HepG2 (cell line): Measurements from ENCODE around the gene NPDC1. TPM values are rescaled to one million over a fixed set of nuclear protein-coding genes. Genes with fewer than 3 reads are reported as not detected.

Source experiments
- BRCA1 ChIP-seq: sonication (generic); formaldehyde crosslinking; IDR thresholded peaks from 2 replicates; pipeline ENCODE4 v1.4.0; 2020; ENCODE audit warnings: missing genetic modification reagents
- CREM ChIP-seq, 2 experiments: sonication (generic) in 1 of 2; formaldehyde crosslinking in 1 of 2; IDR thresholded peaks; 2 replicates each; pipeline versions ENCODE4 v1.4.0 to v1.6.1; 2016 to 2020; ENCODE audit warnings: antibody characterized with exemption in 1 of 2, mild to moderate bottlenecking in 1 of 2, missing genetic modification reagents in 1 of 2
- EHMT2 ChIP-seq: fragments of 200-600 bp; sonication (generic); IDR thresholded peaks from 2 replicates; pipeline ENCODE4 v1.7.0; 2017; ENCODE audit warnings: antibody characterized with exemption, low read depth, low read length, borderline replicate concordance
- KLF9 ChIP-seq: IDR thresholded peaks from 2 replicates; pipeline ENCODE4 v1.6.1; 2016; ENCODE audit warnings: low read depth
- MAZ ChIP-seq, 2 experiments: sonication (generic) in 1 of 2; formaldehyde crosslinking in 1 of 2; IDR thresholded peaks; 2 replicates each; pipeline versions ENCODE4 v1.5.0 to v1.6.1; 2012 to 2020; ENCODE audit warnings: low read depth in 2 of 2, mild to moderate bottlenecking in 2 of 2, borderline replicate concordance in 1 of 2, improper control_type of control experiment in 1 of 2, low read length in 1 of 2, missing genetic modification reagents in 1 of 2, moderate library complexity in 1 of 2
- MEIS2 ChIP-seq: sonication (generic); formaldehyde crosslinking; IDR thresholded peaks from 2 replicates; pipeline ENCODE4 v1.9.0; 2021; ENCODE audit warnings: mild to moderate bottlenecking, missing genetic modification reagents
- NFE2L2 ChIP-seq: fragments of 150-350 bp; IDR thresholded peaks from 2 replicates; pipeline ENCODE4 v1.6.1; 2014; ENCODE audit warnings: low read length
- THAP11 ChIP-seq: IDR thresholded peaks from 2 replicates; pipeline ENCODE4 v1.6.1; 2016; ENCODE audit warnings: missing biosample characterization, missing genetic modification reagents
- U2AF1 ChIP-seq: fragments of 200-400 bp; formaldehyde crosslinking; optimal IDR thresholded peaks from 2 replicates; pipeline ENCODE3; 2017; ENCODE audit warnings: mild to moderate bottlenecking, low read depth, low read length
- YY1 ChIP-seq: IDR thresholded peaks from 2 replicates; pipeline ENCODE4 v1.6.1; 2011; ENCODE audit warnings: low read length, low read depth, moderate library complexity, mild to moderate bottlenecking; ENCODE audit not compliant: insufficient read depth, insufficient replicate concordance
- ZBTB1 ChIP-seq: sonication (generic); formaldehyde crosslinking; IDR thresholded peaks from 2 replicates; pipeline ENCODE4 v1.4.0; 2020; ENCODE audit warnings: missing genetic modification reagents, borderline replicate concordance
- ZKSCAN5 ChIP-seq: sonication (generic); formaldehyde crosslinking; IDR thresholded peaks from 2 replicates; pipeline ENCODE4 v1.5.1; 2020; ENCODE audit warnings: mild to moderate bottlenecking, missing genetic modification reagents
- ZKSCAN8 ChIP-seq: IDR thresholded peaks from 2 replicates; pipeline ENCODE4 v1.6.1; 2016; ENCODE audit warnings: borderline replicate concordance, missing genetic modification reagents, missing compliant biosample characterization
- ZNF614 ChIP-seq: IDR thresholded peaks from 2 replicates; pipeline ENCODE4 v1.6.1; 2018; ENCODE audit warnings: missing biosample characterization, missing genetic modification reagents, inconsistent platforms, borderline replicate concordance
- ZNF629 ChIP-seq: sonication (generic); formaldehyde crosslinking; conservative IDR thresholded peaks from 2 replicates; pipeline ENCODE4 v1.5.0; 2020; ENCODE audit warnings: missing genetic modification reagents
- ZNF792 ChIP-seq: IDR thresholded peaks from 2 replicates; pipeline ENCODE4 v1.6.1; 2016
- polyA plus RNA-seq, 8 experiments: library from polyadenylated mRNA; depleted of rRNA in 3 of 8; stranded (reverse) in 7 of 8; unstranded in 1 of 8; fragments of >200 nt; fragmentation: Illumina TruSeq in 4 of 8; extraction: Trizol in 4 of 8; gene quantifications; 2 replicates each; pipeline versions ENCODE4 v1.2.1 to v1.2.3, GENCODE V29; 2011 to 2016; ENCODE audit warnings: low read depth in 4 of 8, missing spikeins in 1 of 8, mixed read lengths in 1 of 8; ENCODE audit not compliant: insufficient read depth in 1 of 8
- total RNA-seq, 5 experiments: library from RNA; depleted of rRNA; stranded (reverse); fragments of >200 nt; fragmentation: Illumina TruSeq; extraction: Trizol; gene quantifications; 2 replicates each; pipeline ENCODE4 v1.2.3, GENCODE V29; 2016; ENCODE audit warnings: low read depth in 1 of 5
- TF ChIP-seq, protein P1 (sequence below): sonication (generic); formaldehyde crosslinking; IDR thresholded peaks from 2 replicates; pipeline ENCODE4 v1.4.0; 2020; ENCODE audit warnings: missing genetic modification reagents, borderline replicate concordance
- TF ChIP-seq, protein P2 (sequence below): sonication (generic); formaldehyde crosslinking; IDR thresholded peaks from 2 replicates; pipeline ENCODE4 v1.4.0; 2020; ENCODE audit warnings: mild to moderate bottlenecking, missing genetic modification reagents
- TF ChIP-seq, protein P3 (sequence below): sonication (generic); formaldehyde crosslinking; IDR thresholded peaks from 2 replicates; pipeline ENCODE4 v1.8.0; 2022; ENCODE audit warnings: mild to moderate bottlenecking, missing genetic modification reagents, moderate library complexity
- TF ChIP-seq, protein P4 (sequence below): sonication (generic); formaldehyde crosslinking; IDR thresholded peaks from 2 replicates; pipeline ENCODE4 v1.4.0; 2020; ENCODE audit warnings: missing genetic modification reagents

NPDC1 gene
- total and polyA plus RNA-seq, 2 of the 13 experiments (the other 11 are each of a cell fraction or from before 2014, with no cell fraction given) = 0.84 to 5.4 TPM

DNA sequence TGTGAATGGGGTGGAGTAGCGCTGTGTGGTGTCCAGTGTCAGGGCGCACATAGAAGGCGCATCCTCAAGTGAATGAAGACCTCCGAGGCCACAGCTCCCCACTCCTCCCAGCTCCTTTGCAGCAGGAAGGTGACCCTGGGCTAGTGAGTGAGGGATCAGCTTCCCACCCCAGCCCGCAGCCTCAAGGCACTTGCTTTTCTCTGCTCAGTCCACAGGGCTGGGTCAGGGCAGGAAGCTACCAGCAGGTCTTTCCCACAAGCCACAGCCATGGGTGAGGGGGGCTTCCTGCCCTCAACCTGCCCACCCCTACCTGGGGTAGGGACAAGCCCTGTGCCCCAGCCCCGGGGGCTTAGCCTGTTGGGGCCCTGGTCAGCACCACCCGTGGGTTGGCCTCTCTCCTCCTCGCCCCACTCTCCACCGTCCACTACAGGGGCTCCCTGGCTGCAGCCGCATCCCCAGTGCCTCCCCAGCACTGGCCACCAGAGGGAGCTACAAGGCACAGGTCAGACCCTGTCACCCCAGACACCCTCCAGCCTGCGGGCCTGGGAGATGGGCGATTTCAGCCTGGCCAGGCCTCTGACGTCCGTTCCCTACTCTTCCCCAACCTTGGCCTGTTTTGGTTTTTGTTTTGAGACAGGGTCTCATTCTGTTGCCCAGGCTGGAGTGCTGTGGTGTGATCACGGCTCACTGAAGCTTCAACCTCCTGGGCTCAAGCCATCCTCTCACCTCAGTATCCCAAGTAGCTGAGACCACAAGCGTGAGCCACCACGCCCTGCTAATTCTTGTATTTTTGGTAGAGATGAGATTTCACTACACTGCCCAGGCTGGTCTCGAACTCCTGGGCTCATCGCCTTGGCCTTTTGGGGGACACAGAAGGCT is 16.7 kb downstream of the NPDC1 start (continued):
- TF ChIP-seq ZNF629 (CRISPR knock-in tag) = peak; percentile 83
- 0 out of 2 replicates have a peak, but pooled peaks have one; percentile 4 for TF ChIP-seq CREM (IDR thresholded peaks at IDR 0.05)
- no peak for TF ChIP-seq CREM (CRISPR knock-in tag; IDR thresholded peaks at IDR 0.05)
- TF ChIP-seq, protein P1, sequence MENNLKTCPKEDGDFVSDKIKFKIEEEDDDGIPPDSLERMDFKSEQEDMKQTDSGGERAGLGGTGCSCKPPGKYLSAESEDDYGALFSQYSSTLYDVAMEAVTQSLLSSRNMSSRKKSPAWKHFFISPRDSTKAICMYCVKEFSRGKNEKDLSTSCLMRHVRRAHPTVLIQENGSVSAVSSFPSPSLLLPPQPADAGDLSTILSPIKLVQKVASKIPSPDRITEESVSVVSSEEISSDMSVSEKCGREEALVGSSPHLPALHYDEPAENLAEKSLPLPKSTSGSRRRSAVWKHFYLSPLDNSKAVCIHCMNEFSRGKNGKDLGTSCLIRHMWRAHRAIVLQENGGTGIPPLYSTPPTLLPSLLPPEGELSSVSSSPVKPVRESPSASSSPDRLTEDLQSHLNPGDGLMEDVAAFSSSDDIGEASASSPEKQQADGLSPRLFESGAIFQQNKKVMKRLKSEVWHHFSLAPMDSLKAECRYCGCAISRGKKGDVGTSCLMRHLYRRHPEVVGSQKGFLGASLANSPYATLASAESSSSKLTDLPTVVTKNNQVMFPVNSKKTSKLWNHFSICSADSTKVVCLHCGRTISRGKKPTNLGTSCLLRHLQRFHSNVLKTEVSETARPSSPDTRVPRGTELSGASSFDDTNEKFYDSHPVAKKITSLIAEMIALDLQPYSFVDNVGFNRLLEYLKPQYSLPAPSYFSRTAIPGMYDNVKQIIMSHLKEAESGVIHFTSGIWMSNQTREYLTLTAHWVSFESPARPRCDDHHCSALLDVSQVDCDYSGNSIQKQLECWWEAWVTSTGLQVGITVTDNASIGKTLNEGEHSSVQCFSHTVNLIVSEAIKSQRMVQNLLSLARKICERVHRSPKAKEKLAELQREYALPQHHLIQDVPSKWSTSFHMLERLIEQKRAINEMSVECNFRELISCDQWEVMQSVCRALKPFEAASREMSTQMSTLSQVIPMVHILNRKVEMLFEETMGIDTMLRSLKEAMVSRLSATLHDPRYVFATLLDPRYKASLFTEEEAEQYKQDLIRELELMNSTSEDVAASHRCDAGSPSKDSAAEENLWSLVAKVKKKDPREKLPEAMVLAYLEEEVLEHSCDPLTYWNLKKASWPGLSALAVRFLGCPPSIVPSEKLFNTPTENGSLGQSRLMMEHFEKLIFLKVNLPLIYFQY (CRISPR knock-in tag) = no peak; the same call in 1 of the 2 replicates
- no peak for TF ChIP-seq NFE2L2
- TF ChIP-seq THAP11 (CRISPR knock-in tag) = peak; percentile 36; the same call in 1 of the 2 replicates
- peak; percentile 9 for TF ChIP-seq YY1
- TF ChIP-seq EHMT2 = no peak
- no peak for TF ChIP-seq ZNF614 (CRISPR knock-in tag)
- TF ChIP-seq ZKSCAN8 (CRISPR knock-in tag) = no peak
- no peak for TF ChIP-seq BRCA1 (CRISPR knock-in tag)
- TF ChIP-seq MAZ (IDR thresholded peaks at IDR 0.05; ENCODE audit: borderline replicate concordance, low read depth, low read length) = no peak
- 0 out of 2 replicates have a peak, but pooled peaks have one; percentile 4 for TF ChIP-seq MAZ (CRISPR knock-in tag; IDR thresholded peaks at IDR 0.05; ENCODE audit: low read depth)
- TF ChIP-seq ZBTB1 = no peak
- TF ChIP-seq, protein P2, sequence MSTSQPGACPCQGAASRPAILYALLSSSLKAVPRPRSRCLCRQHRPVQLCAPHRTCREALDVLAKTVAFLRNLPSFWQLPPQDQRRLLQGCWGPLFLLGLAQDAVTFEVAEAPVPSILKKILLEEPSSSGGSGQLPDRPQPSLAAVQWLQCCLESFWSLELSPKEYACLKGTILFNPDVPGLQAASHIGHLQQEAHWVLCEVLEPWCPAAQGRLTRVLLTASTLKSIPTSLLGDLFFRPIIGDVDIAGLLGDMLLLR (CRISPR knock-in tag) = no peak
- TF ChIP-seq, protein P3, sequence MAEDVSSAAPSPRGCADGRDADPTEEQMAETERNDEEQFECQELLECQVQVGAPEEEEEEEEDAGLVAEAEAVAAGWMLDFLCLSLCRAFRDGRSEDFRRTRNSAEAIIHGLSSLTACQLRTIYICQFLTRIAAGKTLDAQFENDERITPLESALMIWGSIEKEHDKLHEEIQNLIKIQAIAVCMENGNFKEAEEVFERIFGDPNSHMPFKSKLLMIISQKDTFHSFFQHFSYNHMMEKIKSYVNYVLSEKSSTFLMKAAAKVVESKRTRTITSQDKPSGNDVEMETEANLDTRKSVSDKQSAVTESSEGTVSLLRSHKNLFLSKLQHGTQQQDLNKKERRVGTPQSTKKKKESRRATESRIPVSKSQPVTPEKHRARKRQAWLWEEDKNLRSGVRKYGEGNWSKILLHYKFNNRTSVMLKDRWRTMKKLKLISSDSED (CRISPR knock-in tag) = no peak
- no peak for TF ChIP-seq ZKSCAN5 (CRISPR knock-in tag)
- no peak for TF ChIP-seq KLF9 (CRISPR knock-in tag)
- peak; percentile 81 for TF ChIP-seq U2AF1
- 0 out of 2 replicates have a peak, but pooled peaks have one; percentile 18 for TF ChIP-seq MEIS2 (CRISPR knock-in tag)
- TF ChIP-seq, protein P4, sequence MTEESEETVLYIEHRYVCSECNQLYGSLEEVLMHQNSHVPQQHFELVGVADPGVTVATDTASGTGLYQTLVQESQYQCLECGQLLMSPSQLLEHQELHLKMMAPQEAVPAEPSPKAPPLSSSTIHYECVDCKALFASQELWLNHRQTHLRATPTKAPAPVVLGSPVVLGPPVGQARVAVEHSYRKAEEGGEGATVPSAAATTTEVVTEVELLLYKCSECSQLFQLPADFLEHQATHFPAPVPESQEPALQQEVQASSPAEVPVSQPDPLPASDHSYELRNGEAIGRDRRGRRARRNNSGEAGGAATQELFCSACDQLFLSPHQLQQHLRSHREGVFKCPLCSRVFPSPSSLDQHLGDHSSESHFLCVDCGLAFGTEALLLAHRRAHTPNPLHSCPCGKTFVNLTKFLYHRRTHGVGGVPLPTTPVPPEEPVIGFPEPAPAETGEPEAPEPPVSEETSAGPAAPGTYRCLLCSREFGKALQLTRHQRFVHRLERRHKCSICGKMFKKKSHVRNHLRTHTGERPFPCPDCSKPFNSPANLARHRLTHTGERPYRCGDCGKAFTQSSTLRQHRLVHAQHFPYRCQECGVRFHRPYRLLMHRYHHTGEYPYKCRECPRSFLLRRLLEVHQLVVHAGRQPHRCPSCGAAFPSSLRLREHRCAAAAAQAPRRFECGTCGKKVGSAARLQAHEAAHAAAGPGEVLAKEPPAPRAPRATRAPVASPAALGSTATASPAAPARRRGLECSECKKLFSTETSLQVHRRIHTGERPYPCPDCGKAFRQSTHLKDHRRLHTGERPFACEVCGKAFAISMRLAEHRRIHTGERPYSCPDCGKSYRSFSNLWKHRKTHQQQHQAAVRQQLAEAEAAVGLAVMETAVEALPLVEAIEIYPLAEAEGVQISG (CRISPR knock-in tag) = peak; percentile 54; the same call in 1 of the 2 replicates
- peak; percentile 43; the same call in 1 of the 2 replicates for TF ChIP-seq ZNF792 (CRISPR knock-in tag)
